GM19468 (cell line): Measurements from ENCODE around the gene GALNS.

Source experiments
- ATAC-seq: cut with Tn5 transposase; IDR thresholded peaks from one replicate; pipeline ENCODE4 v1.9.1; 2021; ENCODE audit warnings: mild to moderate bottlenecking, moderate library complexity, moderate number of reproducible peaks; ENCODE audit not compliant: unreplicated experiment; ENCODE audit errors: extremely low read depth

Gene GALNS

DNA sequence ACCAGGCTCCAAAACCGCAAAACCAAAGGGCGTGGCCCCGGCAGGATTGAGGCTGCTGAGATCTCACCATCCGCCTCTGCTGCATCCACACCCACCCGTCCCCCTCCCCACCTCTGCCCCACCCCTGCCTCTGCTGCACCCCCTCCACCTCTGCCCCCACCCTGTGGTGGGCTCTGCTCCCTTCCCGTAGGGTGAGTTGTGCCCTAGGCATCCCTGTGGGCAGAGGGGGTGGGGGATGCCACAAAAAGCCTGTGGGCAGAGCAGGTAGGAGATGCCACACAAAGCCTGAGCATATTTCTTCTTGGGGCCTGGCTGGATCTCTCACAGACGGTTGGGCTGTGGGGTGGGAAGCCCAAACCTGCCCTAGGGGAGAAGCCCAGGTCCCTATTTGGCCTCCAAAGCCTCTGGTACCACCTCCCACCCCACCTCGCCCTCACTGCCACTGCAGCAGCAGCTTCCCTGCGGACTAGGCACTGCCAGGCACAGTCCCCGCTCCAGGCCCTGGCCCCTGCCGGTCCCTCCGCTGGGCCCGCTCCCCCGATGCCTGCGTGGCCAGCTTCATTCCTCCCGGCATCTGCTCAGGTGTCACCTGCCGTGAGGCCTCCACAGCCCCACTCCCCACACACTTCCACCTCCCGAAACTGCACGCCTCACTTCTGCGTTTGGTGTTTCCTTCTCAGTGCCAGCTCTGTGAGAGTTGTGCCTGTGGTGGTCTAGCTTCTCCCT is 21.0 kb upstream of the GALNS start:
- ATAC-seq, result no peak

GRCh38 chr16:88876942-88877526 is 20.3 kb upstream of the GALNS start:
- no peak for ATAC-seq

DNA sequence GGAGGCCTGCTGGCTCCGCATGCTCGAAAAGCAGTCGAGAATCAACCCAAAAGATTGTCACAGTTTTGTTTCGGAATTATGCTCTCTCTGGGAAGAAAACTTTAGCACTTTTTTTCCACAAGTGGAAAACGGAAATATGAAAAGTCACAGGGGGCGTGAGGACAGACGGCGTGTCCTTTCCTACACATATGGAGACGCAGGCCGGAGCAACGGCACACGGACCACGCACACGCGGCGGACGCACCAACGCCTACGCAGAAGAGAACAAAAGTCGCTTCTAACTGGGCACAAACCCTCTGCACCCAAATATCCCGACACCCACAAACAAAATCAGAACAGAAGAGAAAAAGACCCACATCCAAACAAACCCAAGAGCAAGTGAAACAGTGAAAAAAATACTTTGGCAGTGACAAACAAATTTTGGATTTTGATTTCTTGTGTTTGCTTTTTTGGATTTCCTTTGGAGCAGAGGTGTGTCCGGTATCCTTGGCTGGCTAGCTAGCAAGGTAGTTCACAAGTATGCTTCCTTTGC is 19.0 kb upstream of the GALNS start:
- ATAC-seq, result no peak

GRCh38 chr16:88874938-88875599 is 18.3 kb upstream of the GALNS start:
- ATAC-seq, result no peak

GRCh38 chr16:88872650-88873331 is 16.0 kb upstream of the GALNS start:
- no peak for ATAC-seq

DNA sequence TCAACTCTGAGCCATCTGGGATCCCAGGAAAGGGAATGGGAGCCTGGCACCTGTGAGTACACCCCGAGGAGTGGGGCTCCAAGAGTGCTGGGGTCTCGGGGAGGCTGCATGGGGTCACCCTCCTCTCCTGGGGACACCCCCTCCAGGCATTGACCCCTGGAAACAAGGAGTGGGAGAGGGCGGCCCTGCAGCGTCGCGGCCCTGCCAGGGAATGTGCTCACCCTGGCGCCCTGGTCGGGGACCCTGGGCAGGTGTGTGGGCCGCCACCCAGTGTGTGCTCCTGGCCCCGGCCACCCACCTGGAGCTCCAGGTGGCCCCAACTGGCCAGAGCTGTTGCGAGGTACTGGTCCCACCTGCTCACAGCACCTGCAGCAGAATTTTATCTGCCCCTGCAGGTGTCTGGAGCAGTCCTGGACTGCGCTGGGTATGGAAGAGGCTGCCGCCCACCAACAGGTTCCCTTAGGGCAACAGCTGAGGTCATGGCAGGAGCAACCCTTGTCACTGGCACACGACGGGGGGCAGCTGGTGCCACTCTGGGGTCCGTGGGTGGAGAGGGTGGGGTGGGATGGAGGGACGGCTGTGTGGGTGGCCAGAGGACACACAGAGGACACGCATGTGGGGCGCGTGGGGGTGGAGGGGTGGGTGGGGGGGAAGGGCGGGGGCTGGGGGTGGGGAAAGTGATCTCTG is 15.1 kb upstream of the GALNS start:
- ATAC-seq, result no peak

DNA sequence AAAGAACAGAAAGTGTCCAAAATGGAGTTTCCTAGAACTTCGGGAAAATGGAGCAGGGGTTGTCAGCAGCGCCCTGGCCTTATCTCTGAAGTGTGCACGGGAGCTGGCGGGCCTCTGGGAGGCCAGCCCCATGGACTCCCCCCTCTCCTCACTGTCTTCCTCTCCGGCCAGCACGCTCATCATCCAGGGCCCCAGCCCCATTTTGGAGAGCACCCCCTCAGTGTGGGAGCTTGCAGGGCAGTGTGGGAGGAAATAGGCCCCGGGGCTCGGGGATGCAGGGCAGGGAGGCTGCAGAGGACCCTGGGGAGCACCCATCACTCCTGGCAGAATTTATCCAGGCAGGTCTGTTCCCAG is 14.6 kb upstream of the GALNS start:
- ATAC-seq, result no peak

DNA sequence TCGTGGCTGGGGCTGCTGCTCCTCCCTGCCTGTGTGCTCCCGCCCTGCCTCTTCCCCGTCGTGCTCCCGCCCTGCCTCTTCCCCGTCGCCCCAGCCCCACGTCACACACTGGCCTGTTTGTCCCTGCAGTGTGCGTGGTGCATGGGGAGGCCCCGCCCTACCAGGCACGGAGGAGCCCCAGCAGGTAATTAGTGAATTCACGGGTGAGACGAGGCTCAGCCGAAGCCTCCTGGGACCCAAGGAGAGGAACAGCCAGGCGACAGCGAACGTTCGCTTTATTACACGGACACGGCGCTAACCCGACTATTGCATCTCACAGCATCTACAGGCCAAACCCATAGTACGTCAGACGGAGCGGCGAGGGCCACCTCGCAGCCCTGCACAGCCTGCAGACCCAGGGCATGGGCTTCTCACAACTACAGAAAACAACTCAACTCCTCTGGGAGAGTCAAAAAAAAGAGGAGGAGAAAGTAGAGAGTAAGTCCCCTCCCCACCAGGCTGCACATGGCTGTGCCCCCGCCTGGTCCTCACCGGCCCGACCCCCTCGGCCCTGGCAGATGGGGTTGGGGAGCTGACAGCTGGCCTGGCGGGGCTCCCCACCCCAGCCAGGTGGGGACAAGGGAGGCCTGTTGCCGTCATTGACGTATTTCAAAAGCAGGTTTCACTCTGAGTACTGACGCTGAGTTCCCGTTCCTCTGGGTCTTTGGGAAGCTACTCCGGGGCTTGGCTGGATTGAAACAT is 14.0 kb upstream of the GALNS start:
- no peak for ATAC-seq

GRCh38 chr16:88869673-88869980 is 12.9 kb upstream of the GALNS start:
- ATAC-seq, result no peak

DNA sequence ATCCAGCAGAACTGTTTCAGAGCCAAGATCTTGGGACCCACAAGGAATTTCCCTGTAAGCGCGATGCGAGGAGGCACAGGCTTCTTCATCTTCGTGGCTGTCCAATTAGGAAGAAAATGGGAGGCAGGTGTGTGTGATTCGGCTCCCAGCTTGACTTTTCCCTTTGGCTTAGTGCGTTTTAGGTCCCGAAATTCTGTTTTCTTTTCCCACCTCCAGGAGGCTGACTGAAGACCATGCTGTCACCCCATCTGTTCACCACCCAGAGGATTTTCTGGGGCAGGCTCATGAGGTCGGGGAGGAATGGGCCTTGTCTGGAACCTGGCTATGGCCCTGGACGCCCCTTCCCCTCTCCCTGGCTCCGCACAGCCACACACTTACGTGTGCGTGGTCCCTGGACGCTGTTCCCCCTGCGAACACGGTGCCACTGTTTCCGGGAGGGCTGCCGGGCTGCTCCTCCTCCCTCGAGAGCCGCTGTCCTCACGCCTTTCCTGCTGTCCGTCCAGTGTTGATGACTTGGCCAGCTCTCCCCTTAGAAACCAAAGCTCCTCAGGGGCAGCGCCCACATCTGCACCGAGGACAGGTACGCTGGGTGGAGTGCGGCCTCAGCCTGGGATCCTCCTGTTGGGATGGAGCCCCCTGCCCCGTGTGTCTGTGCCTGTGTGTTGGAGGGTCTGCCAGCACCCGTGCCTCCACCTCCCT is 12.4 kb upstream of the GALNS start:
- ATAC-seq, result no peak

DNA sequence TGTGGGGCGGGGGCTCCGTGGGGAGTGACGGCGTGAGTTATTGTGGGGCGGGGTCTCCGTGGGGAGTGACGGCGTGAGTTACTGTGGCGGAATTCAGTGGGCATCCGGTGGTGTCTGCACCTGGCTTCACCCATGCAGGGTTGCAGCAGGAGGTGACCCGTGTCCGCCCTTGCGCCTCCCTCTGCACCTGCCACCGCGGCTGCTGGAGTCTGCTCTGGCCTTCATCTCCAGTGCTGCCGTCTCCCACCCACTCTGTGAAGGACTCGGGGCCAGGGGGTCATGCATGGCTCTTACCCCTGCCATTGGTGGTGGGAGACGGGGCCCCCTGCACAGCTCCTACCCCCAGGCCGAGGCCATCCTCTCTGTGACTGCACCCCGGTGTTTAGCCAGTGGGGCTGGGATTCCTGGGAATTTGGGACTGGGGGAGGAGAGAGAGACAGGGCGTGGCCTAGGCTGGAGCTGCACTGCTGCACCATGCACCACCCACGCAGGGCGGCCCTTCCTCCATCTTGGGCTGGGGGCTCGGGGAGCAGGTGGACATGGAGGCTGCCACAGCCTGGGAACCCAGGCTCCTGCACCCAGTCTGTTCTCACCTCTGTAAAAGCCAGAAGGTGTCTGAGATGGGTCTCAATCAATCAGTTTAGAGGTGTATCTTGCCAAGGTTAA is 11.0 kb upstream of the GALNS start:
- no peak for ATAC-seq

DNA sequence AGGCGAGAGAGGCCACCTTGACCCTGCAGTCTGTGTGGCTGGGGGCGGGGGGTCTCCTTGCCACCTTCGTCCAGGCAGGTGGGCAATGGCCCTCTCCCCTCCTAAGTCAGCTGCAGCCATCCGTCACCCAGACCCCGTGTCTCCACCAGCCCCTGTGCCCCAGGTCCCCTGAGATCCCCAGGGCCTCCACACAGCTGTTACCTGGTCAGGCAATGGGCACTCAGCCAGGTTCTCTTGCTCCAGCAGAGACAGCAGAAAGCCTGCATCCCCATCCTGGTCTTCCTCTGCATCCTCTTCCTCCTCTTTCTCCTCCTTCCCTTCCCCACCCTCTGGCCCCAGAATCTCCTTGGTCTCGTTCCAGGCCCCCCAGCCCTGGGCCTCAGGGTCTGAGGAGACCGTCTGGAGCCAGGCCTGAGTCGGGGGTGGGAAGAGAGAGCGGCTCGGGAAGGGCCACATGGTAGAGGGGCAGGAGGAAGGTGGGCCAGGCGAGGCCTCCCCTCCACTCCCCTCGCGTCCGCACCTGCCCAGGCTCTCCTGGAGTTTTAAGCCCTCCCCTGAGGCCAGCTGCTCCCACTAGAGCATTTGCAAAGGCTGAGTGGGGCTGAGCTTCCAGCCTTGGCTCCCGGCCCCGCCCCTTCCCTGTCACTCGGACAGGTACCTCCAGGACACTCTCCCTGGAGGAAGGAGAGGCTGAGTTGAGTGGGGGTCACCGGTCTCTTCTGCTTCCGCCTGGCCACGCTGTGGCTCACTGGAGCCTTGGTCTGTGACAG is 9.6 kb upstream of the GALNS start, which contains the start of gene PABPN1L:
Gene PABPN1L, minus strand, starts transcription at position 510 of the 770 bp plus-strand sequence. Its CDS starts 54 bp downstream, at position 456.
- no peak for ATAC-seq

GRCh38 chr16:88865742-88866141 is 9.0 kb upstream of the GALNS start:
- no peak for ATAC-seq

- no peak for ATAC-seq
Measured at GRCh38 chr16:88865310-88865709, 8.6 kb upstream of the GALNS start.

GRCh38 chr16:88864521-88864920 is 7.8 kb upstream of the GALNS start:
- no peak for ATAC-seq

DNA sequence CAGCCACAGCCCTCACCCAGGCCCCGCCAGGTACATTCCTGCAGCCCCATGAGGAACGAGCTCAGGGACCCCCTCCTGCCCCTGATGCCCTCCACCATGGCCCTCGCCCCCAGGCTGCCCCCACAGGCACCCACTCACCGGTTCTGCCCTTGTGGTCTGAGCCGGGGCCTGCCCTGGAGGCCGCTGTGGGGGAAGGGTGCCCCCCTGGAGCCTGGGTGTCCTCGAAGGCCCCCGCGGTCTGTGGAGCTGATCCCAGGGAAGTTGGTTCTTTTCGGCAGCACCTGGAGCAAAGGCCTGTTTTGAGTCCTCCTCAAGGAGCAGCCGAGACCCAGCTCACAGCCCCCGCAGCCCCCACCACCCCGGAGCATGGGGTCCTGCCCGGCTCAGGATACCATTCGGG is 7.4 kb upstream of the GALNS start:
- ATAC-seq, result no peak

DNA sequence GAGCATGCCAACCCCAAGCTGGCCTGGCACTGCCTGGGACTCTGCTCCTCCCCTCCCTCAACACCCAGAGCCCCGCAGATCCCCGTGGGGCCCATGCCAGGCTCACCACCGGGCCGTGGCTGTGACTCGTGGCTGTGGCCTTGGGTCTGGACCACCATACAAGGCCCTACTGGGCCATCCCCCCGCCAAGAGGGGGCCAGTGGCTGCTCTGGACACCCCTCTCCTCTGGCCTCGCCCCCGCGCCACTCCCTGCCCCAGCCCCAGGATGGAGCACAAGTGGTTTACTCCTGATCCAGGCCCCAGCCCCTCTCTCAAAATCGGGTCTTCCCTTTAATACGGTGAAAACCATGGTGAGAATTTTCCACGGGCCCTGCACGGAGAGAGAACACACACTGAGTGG is 6.7 kb upstream of the GALNS start:
- ATAC-seq, result no peak

GRCh38 chr16:88862968-88863367 is 6.2 kb upstream of the GALNS start:
- ATAC-seq, result no peak
